Measurements from ENCODE around the gene CTDSPL. TPM values are rescaled to one million over a fixed set of nuclear protein-coding genes. Genes with fewer than 3 reads are reported as not detected.

Gene CTDSPL
- total and polyA plus RNA-seq, 2 of the 13 experiments (the other 11 are each of a cell fraction or from before 2014, with no cell fraction given) = 26.1 to 142 TPM

GRCh38 chr3:38003371-38003816 is 141.7 kb downstream of the CTDSPL start (continued):
- peak; percentile 38; the same call in 1 of the 2 replicates for TF ChIP-seq SOX5 (CRISPR knock-in tag; IDR thresholded peaks at IDR 0.05; ENCODE audit: borderline replicate concordance)
- no peak for TF ChIP-seq RFX1 (IDR thresholded peaks at IDR 0.05)
- no peak for TF ChIP-seq ZFP1 (CRISPR knock-in tag; IDR thresholded peaks at IDR 0.05)
- no peak for TF ChIP-seq ATRX (CRISPR knock-in tag; IDR thresholded peaks at IDR 0.05; ENCODE audit: borderline replicate concordance)
- TF ChIP-seq ZMAT3 (CRISPR knock-in tag; conservative IDR thresholded peaks at IDR 0.05) = 0 out of 2 replicates have a peak, but pooled peaks have one; percentile 19
- no peak for TF ChIP-seq UBTF (CRISPR knock-in tag; IDR thresholded peaks at IDR 0.05)
- no peak for TF ChIP-seq ZNF660 (CRISPR knock-in tag; IDR thresholded peaks at IDR 0.05; ENCODE audit: borderline replicate concordance, low read depth)
- TF ChIP-seq MTA3 (CRISPR knock-in tag; IDR thresholded peaks at IDR 0.05) = no peak
- no peak for TF ChIP-seq ZNF710 (CRISPR knock-in tag; IDR thresholded peaks at IDR 0.05; ENCODE audit: borderline replicate concordance)
- peak; percentile 75 for TF ChIP-seq RAD21 (CRISPR knock-in tag; IDR thresholded peaks at IDR 0.05)
- TF ChIP-seq MBNL3 (CRISPR knock-in tag; conservative IDR thresholded peaks at IDR 0.05) = no peak
- TF ChIP-seq HOXA3 (CRISPR knock-in tag; IDR thresholded peaks at IDR 0.05) = 0 out of 2 replicates have a peak, but pooled peaks have one; percentile 4
- no peak for TF ChIP-seq ZNF143 (CRISPR knock-in tag; IDR thresholded peaks at IDR 0.05)
- no peak for TF ChIP-seq TAF1 (CRISPR knock-in tag; IDR thresholded peaks at IDR 0.05)
- no peak for TF ChIP-seq GTF3A (CRISPR knock-in tag; conservative IDR thresholded peaks at IDR 0.05)
- no peak for TF ChIP-seq ZNF513 (CRISPR knock-in tag; conservative IDR thresholded peaks at IDR 0.05)
- 0 out of 2 replicates have a peak, but pooled peaks have one; percentile 48 for TF ChIP-seq MYPOP (CRISPR knock-in tag; IDR thresholded peaks at IDR 0.05)
- TF ChIP-seq KLF16 (CRISPR knock-in tag; IDR thresholded peaks at IDR 0.05) = no peak
- TF ChIP-seq RFXANK (CRISPR knock-in tag; IDR thresholded peaks at IDR 0.05) = no peak
- TF ChIP-seq CTCF (CRISPR knock-in tag; IDR thresholded peaks at IDR 0.05) = peak; percentile 99
- peak; percentile 71 for TF ChIP-seq XRCC5 (optimal IDR thresholded peaks at IDR 0.05; ENCODE audit: low read length)
- TF ChIP-seq ZNF605 (CRISPR knock-in tag; IDR thresholded peaks at IDR 0.05) = peak; percentile 44; the same call in 1 of the 2 replicates
- TF ChIP-seq SMC3 (IDR thresholded peaks at IDR 0.05; ENCODE audit: low read length) = peak; percentile 55

Data from HepG2 (cell line).